CD14-positive monocyte (primary cell): Measurements from ENCODE around the gene HLA-DOA. TPM values are rescaled to one million over a fixed set of nuclear protein-coding genes. Genes with fewer than 3 reads are reported as not detected.

Experiments
- DNase-seq, 3 donors: peaks; one replicate each; pipeline ENCODE4 v3.0.0-alpha.2; 2011 to 2022
- H2AFZ ChIP-seq: 2 replicates; pipeline ENCODE4 v1.6.0; 2012; ENCODE audit warnings: mild to moderate bottlenecking, low read depth, low read length, inconsistent platforms; ENCODE audit not compliant: insufficient read depth, poor library complexity, severe bottlenecking
- H3K27ac ChIP-seq, 2 donors: 1 replicate in 1 of 2; 2 replicates in 1 of 2; pipeline ENCODE4 v1.5.1; 2012 to 2013; ENCODE audit warnings: low read length in 2 of 2, control low read depth in 1 of 2, inconsistent platforms in 1 of 2, low read depth in 1 of 2, mild to moderate bottlenecking in 1 of 2
- H3K27me3 ChIP-seq, 2 donors: one replicate each; pipeline versions ENCODE4 v1.6.0 to v1.6.1; 2011 to 2013; ENCODE audit warnings: low read length in 2 of 2; ENCODE audit not compliant: control insufficient read depth in 2 of 2, insufficient read depth in 2 of 2
- H3K36me3 ChIP-seq, 2 donors: replicated peaks in 1 of 2; 1 replicate in 1 of 2; 2 replicates in 1 of 2; pipeline versions ENCODE4 v1.5.1 to v1.6.1; 2012 to 2013; ENCODE audit warnings: low read length in 2 of 2, control low read depth in 1 of 2, inconsistent platforms in 1 of 2, mild to moderate bottlenecking in 1 of 2; ENCODE audit not compliant: insufficient read depth in 2 of 2, control insufficient read depth in 1 of 2
- H3K4me1 ChIP-seq, 2 donors: 1 replicate in 1 of 2; 2 replicates in 1 of 2; pipeline versions ENCODE4 v1.5.1 to v1.6.1; 2012 to 2013; ENCODE audit warnings: low read length in 2 of 2, control low read depth in 1 of 2, inconsistent platforms in 1 of 2, mild to moderate bottlenecking in 1 of 2, moderate library complexity in 1 of 2; ENCODE audit not compliant: insufficient read depth in 2 of 2, control insufficient read depth in 1 of 2
- H3K4me2 ChIP-seq: replicated peaks from 2 replicates; pipeline ENCODE3; 2012; ENCODE audit warnings: low read length, moderate library complexity, mild to moderate bottlenecking; ENCODE audit not compliant: poor library complexity, severe bottlenecking; ENCODE audit errors: extremely low read depth
- H3K4me3 ChIP-seq, 3 experiments: fragments of 200-600 bp in 1 of 3; sonication (generic) in 1 of 3; replicated peaks in 1 of 3; 1 replicate in 2 of 3; 2 replicates in 1 of 3; pipeline ENCODE4 v1.5.1; 2011 to 2013; ENCODE audit warnings: low read length in 3 of 3, mild to moderate bottlenecking in 3 of 3, control low read depth in 2 of 3, low read depth in 2 of 3, inconsistent platforms in 1 of 3, moderate library complexity in 1 of 3
- H3K79me2 ChIP-seq: 2 replicates; pipeline ENCODE4 v1.6.0; 2012; ENCODE audit warnings: mild to moderate bottlenecking, control low read depth, inconsistent platforms, low read length, moderate library complexity; ENCODE audit not compliant: insufficient read depth
- H3K9ac ChIP-seq: 2 replicates; pipeline ENCODE4 v1.6.0; 2017; ENCODE audit warnings: low read length, mild to moderate bottlenecking; ENCODE audit not compliant: insufficient read depth, poor library complexity, severe bottlenecking
- H3K9me3 ChIP-seq, 2 donors: replicated peaks in 1 of 2; 1 replicate in 1 of 2; 2 replicates in 1 of 2; pipeline versions ENCODE4 v1.5.1 to v1.6.1; 2012 to 2013; ENCODE audit warnings: low read length in 2 of 2, control low read depth in 1 of 2; ENCODE audit not compliant: control insufficient read depth in 1 of 2, insufficient read depth in 1 of 2
- H4K20me1 ChIP-seq: 2 replicates; pipeline ENCODE4 v1.6.0; 2012; ENCODE audit warnings: mild to moderate bottlenecking, low read length, control low read depth, moderate library complexity; ENCODE audit not compliant: insufficient read depth
- H3K27ac Mint-ChIP-seq, 7 donors: one replicate each; pipeline ENCODE4 v1.8.0; 2020; ENCODE audit warnings: mild to moderate bottlenecking in 7 of 7, mixed read lengths in 7 of 7, moderate library complexity in 6 of 7, inconsistent platforms in 2 of 7
- H3K27me3 Mint-ChIP-seq, 3 donors: one replicate each; pipeline ENCODE4 v1.8.0; 2021 to 2022; ENCODE audit warnings: low read depth in 3 of 3, mild to moderate bottlenecking in 3 of 3, mixed read lengths in 3 of 3, moderate library complexity in 3 of 3, inconsistent platforms in 1 of 3
- H3K36me3 Mint-ChIP-seq, 2 donors: one replicate each; pipeline ENCODE4 v1.8.0; 2020; ENCODE audit warnings: mixed read lengths in 2 of 2, inconsistent platforms in 1 of 2, mild to moderate bottlenecking in 1 of 2
- H3K4me1 Mint-ChIP-seq: one replicate; pipeline ENCODE4 v1.8.0; 2020; ENCODE audit warnings: mild to moderate bottlenecking, mixed read lengths
- H3K4me3 Mint-ChIP-seq, 2 donors: one replicate each; pipeline ENCODE4 v1.8.0; 2020; ENCODE audit warnings: mild to moderate bottlenecking in 2 of 2, mixed read lengths in 2 of 2, moderate library complexity in 1 of 2
- H3K9me3 Mint-ChIP-seq, 7 donors: one replicate each; pipeline ENCODE4 v1.8.0; 2020 to 2022; ENCODE audit warnings: mixed read lengths in 7 of 7, mild to moderate bottlenecking in 6 of 7, moderate library complexity in 6 of 7, inconsistent platforms in 2 of 7
- CTCF ChIP-seq: fragments of 200-600 bp; IDR thresholded peaks from one replicate; pipeline ENCODE4 v1.8.0; 2022; ENCODE audit warnings: antibody characterized with exemption, mild to moderate bottlenecking
- whole genome bisulfite sequencing: methylation state at CpG from one replicate; pipeline ENCODE4 v1.1.5; 2013; ENCODE audit warnings: missing lambda C conversion rate; ENCODE audit not compliant: insufficient coverage; 5-methylcytosine and 5-hydroxymethylcytosine counted together
- intact Hi-C, 2 donors: fragments of 100-400 bp; cut with micrococcal nuclease; formaldehyde crosslinking; loops; one replicate each; pipeline versions ENCODE4 v1.15.0 to v1.15.1; 2023
- polyA plus RNA-seq, 3 donors: library from polyadenylated mRNA; depleted of rRNA in 1 of 3; unstranded in 2 of 3; stranded (reverse) in 1 of 3; fragments of 300-500 nt in 2 of 3; fragments of >200 nt in 1 of 3; fragmentation: Illumina TruSeq in 2 of 3; gene quantifications; 1 replicate in 2 of 3; 2 replicates in 1 of 3; pipeline ENCODE4 v1.2.3, GENCODE V29; 2012 to 2021

The HLA-DOA gene
- polyA plus RNA-seq, 3 donors = 2.8 to 15.4 (median 9.1) TPM

DNA sequence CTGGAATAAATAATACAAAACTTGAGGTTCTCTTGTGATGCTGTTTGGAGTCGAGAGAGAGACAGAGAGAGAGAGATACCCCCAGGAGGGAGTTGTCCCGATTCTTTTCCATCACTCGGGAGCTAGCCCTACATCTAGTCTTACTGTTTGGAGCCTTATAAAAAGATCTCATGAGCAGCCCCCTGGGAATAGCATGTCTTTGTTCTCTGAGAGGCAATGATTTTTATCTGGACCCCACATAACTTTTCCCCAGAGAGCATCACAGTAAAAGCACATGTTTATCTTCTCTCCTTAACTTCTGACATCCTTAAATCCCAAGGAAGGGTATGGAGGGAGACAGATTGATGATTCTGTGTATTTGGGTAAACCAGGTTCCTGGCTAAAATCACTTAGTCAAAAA lies 20.9 kb upstream of the HLA-DOA start:
- H3K27me3 Mint-ChIP-seq = peaks cover 0 to 6% (median 0%) of the 10 kb centered on the region in 3 donors
- H3K9me3 ChIP-seq = peaks cover 0 to 2% of the 10 kb centered on the region in 2 donors
- no peaks in the 10 kb centered on the region for H3K36me3 Mint-ChIP-seq

More for the DNA sequence above, 20.9 kb upstream of the HLA-DOA start:
- Mint-ChIP-seq H3K4me3 (peak overlapping the region in 1 of 2 donors; percentile 56), H3K4me1 (peaks cover 39% of the 10 kb centered on the region), H3K27ac (peak overlapping the region; percentile 94 to 100 (median 98)), H3K9me3 (peaks cover 5 to 13% (median 8%) of the 10 kb centered on the region in 7 donors)
- H3K36me3 ChIP-seq = no peaks in the 10 kb centered on the region
- peak overlapping the region; percentile 52 for H3K9ac ChIP-seq
- no peaks in the 10 kb centered on the region for H3K27me3 ChIP-seq
- DNase-seq = no peak
- peak overlapping the region; percentile 91 to 96 for H3K27ac ChIP-seq
- WGBS = no CpG with 5 or more reads among the region's 3 CpGs
- H3K79me2 ChIP-seq = no peaks in the 10 kb centered on the region
- H3K4me3 ChIP-seq = no peak overlapping the region
- intact Hi-C loops = no loop called here
- TF ChIP-seq CTCF = no peak
- no peaks in the 10 kb centered on the region for H4K20me1 ChIP-seq
- H2AFZ ChIP-seq = no peak overlapping the region
- no peak overlapping the region for H3K4me2 ChIP-seq
- H3K4me1 ChIP-seq = peaks cover 36% of the 10 kb centered on the region in 2 donors
